Sigmoid colon (tissue), 4 donors: ENCODE results near the gene STK39.

Experiments used
- CTCF ChIP-seq, 4 experiments: fragments of 450-650 bp in 3 of 4; fragments of 200-600 bp in 1 of 4; IDR thresholded peaks; one replicate each; pipeline ENCODE4 v1.5.1; 2016 to 2019; ENCODE audit warnings: antibody characterized with exemption in 4 of 4, mild to moderate bottlenecking in 3 of 4, moderate library complexity in 2 of 4
- EP300 ChIP-seq, 4 donors: sonication (generic); formaldehyde crosslinking; IDR thresholded peaks; one replicate each; pipeline ENCODE4 v1.6.1; 2017; ENCODE audit warnings: antibody characterized with exemption in 4 of 4

- TF ChIP-seq CTCF (IDR thresholded peaks at IDR 0.05) (no peak), EP300 (IDR thresholded peaks at IDR 0.05) (no peak)
These were observed 67.8 kb downstream of the STK39 start for GRCh38 chr2:168179592-168179991.
